K562 (cell line): ENCODE data around the gene ZNF689. TPM values are rescaled to one million over a fixed set of nuclear protein-coding genes. Genes with fewer than 3 reads are reported as not detected.

Experiments used
- ATF1 ChIP-seq, 2 experiments: fragments of 450-650 bp in 1 of 2; IDR thresholded peaks; 2 replicates each; pipeline ENCODE4 v1.6.1; 2016; ENCODE audit warnings: missing compliant biosample characterization in 1 of 2, missing genetic modification characterization in 1 of 2
- CBFA2T2 ChIP-seq: fragments of 450-650 bp; conservative IDR thresholded peaks from 2 replicates; pipeline ENCODE4 v1.6.1; 2017; ENCODE audit warnings: mild to moderate bottlenecking
- CGGBP1 ChIP-seq: fragments of 250-450 bp; sonication (Bioruptor Pico); IDR thresholded peaks from 2 replicates; pipeline ENCODE4 v1.9.0; 2021; ENCODE audit warnings: mild to moderate bottlenecking
- KDM2B ChIP-seq: fragments of 250-450 bp; sonication (Bioruptor Pico); IDR thresholded peaks from 2 replicates; pipeline ENCODE4 v1.8.0; 2021; ENCODE audit warnings: mild to moderate bottlenecking, moderate library complexity
- KLF1 ChIP-seq: fragments of 450-650 bp; IDR thresholded peaks from 2 replicates; pipeline ENCODE4 v1.6.1; 2016; ENCODE audit warnings: missing genetic modification characterization, missing compliant biosample characterization
- L3MBTL2 ChIP-seq: fragments of 450-650 bp; IDR thresholded peaks from 2 replicates; pipeline ENCODE4 v1.6.1; 2016; ENCODE audit warnings: mild to moderate bottlenecking, moderate library complexity
- LEF1 ChIP-seq: fragments of 450-650 bp; IDR thresholded peaks from 2 replicates; pipeline ENCODE4 v1.6.1; 2016; ENCODE audit warnings: mild to moderate bottlenecking
- polyA plus RNA-seq, 8 experiments: library from polyadenylated mRNA; depleted of rRNA in 4 of 8; stranded (reverse) in 5 of 8; unstranded in 3 of 8; fragments of >200 nt; fragmentation: Nextera tagmentation in 2 of 8; fragmentation: Illumina TruSeq in 1 of 8; extraction: Ambion mirVana in 2 of 8; extraction: Trizol in 1 of 8; gene quantifications; 2 replicates each; pipeline versions ENCODE4 v1.2.1 to v1.2.3, GENCODE V29; 2011 to 2014; ENCODE audit warnings: inconsistent platforms in 1 of 8, missing spikeins in 1 of 8
- total RNA-seq, 7 experiments: library from RNA; depleted of rRNA in 6 of 7; stranded (reverse); fragments of >200 nt in 6 of 7; fragmentation: Illumina TruSeq in 2 of 7; extraction: Trizol in 2 of 7; gene quantifications; 2 replicates each; pipeline versions ENCODE4 v1.2.1 to v1.2.3, GENCODE V29; 2011 to 2021; ENCODE audit warnings: low replicate concordance in 1 of 7
- TF ChIP-seq, protein P1 (sequence below): fragments of 450-650 bp; formaldehyde crosslinking; IDR thresholded peaks from 2 replicates; pipeline ENCODE4 v1.4.0; 2022; ENCODE audit warnings: missing genetic modification characterization
- TF ChIP-seq, protein P2 (sequence below), 2 experiments: fragments of 450-650 bp; IDR thresholded peaks; 2 replicates each; pipeline ENCODE4 v1.6.1; 2016
- TF ChIP-seq, protein P3 (sequence below), 2 experiments: fragments of 200-800 bp in 1 of 2; sonication (Bioruptor generic) in 1 of 2; sonication (generic) in 1 of 2; formaldehyde crosslinking in 1 of 2; IDR thresholded peaks in 1 of 2; conservative IDR thresholded peaks in 1 of 2; 2 replicates each; pipeline versions ENCODE4 v1.5.0 to v1.6.1; 2016 to 2020; ENCODE audit warnings: missing compliant biosample characterization in 1 of 2, missing genetic modification characterization in 1 of 2, missing genetic modification reagents in 1 of 2
- TF ChIP-seq, protein P4 (sequence below), 2 experiments: fragments of 450-650 bp; IDR thresholded peaks; 2 replicates each; pipeline ENCODE4 v1.6.1; 2016; ENCODE audit warnings: mild to moderate bottlenecking in 2 of 2, borderline replicate concordance in 1 of 2, low read depth in 1 of 2, moderate library complexity in 1 of 2

The ZNF689 gene
- total and polyA plus RNA-seq, 9 of the 15 experiments (the other 6 are each of a cell fraction or from before 2014, with no cell fraction given) = 5.4 to 15.4 (median 10.8) TPM

DNA sequence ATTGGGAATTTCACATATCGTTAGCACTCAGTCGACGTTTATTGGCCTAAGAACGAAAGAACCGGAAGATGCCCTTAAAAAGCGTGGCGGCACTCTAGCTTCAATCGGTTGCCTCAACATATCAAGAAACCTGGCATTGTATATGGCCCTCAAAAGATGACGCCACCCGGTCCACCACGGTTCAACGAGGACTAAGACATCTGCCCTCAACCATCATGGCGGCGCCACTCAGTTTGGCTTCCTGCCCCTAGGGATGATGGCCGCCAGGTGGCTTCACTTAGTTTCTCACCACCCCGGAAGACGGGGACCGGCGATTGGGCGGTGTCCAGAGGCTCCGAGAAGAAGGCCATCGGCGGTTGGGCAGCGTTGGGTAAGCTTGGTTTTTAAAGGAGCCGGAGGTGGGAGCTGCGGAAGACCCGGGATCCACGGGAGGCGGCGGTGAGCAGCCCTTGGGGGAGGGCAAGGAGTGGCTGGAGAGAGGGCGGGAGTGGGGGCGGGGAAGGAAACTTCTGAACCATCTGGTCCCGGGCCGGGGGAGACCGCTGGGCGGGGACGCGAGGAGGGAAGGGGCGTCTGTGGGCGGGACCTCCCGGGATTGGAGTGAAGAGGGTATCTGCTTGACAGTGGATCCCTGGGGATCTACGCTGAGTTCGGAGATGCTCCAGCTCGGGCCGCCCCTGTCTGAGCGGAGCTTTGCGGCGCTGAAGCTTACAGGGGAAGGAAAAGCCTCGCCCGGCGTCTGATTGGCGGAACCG lies 40.4 kb upstream of the ZNF689 start, which contains the start of gene PRR14 (continued):
- no peak for TF ChIP-seq ATF1 (CRISPR knock-in tag; IDR thresholded peaks at IDR 0.05)
- TF ChIP-seq ATF1 (tag; IDR thresholded peaks at IDR 0.05) = peak; percentile 94
- TF ChIP-seq, protein P1, sequence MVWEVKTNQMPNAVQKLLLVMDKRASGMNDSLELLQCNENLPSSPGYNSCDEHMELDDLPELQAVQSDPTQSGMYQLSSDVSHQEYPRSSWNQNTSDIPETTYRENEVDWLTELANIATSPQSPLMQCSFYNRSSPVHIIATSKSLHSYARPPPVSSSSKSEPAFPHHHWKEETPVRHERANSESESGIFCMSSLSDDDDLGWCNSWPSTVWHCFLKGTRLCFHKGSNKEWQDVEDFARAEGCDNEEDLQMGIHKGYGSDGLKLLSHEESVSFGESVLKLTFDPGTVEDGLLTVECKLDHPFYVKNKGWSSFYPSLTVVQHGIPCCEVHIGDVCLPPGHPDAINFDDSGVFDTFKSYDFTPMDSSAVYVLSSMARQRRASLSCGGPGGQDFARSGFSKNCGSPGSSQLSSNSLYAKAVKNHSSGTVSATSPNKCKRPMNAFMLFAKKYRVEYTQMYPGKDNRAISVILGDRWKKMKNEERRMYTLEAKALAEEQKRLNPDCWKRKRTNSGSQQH (CRISPR knock-in tag) = no peak
- TF ChIP-seq, protein P2, sequence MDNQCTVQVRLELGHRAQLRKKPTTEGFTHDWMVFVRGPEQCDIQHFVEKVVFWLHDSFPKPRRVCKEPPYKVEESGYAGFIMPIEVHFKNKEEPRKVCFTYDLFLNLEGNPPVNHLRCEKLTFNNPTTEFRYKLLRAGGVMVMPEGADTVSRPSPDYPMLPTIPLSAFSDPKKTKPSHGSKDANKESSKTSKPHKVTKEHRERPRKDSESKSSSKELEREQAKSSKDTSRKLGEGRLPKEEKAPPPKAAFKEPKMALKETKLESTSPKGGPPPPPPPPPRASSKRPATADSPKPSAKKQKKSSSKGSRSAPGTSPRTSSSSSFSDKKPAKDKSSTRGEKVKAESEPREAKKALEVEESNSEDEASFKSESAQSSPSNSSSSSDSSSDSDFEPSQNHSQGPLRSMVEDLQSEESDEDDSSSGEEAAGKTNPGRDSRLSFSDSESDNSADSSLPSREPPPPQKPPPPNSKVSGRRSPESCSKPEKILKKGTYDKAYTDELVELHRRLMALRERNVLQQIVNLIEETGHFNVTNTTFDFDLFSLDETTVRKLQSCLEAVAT (IDR thresholded peaks at IDR 0.05) = peak in 1 of 2 experiments; percentile 92; a peak in 2 of 4 replicates
- TF ChIP-seq LEF1 = peak; percentile 42; the same call in 1 of the 2 replicates
- peak; percentile 82 for TF ChIP-seq L3MBTL2
- peak; percentile 4; the same call in 1 of the 2 replicates for TF ChIP-seq KLF1 (tag)
- TF ChIP-seq CBFA2T2 = no peak
- no peak for TF ChIP-seq KDM2B (CRISPR knock-in tag)
- TF ChIP-seq CGGBP1 = no peak
- TF ChIP-seq, protein P3, sequence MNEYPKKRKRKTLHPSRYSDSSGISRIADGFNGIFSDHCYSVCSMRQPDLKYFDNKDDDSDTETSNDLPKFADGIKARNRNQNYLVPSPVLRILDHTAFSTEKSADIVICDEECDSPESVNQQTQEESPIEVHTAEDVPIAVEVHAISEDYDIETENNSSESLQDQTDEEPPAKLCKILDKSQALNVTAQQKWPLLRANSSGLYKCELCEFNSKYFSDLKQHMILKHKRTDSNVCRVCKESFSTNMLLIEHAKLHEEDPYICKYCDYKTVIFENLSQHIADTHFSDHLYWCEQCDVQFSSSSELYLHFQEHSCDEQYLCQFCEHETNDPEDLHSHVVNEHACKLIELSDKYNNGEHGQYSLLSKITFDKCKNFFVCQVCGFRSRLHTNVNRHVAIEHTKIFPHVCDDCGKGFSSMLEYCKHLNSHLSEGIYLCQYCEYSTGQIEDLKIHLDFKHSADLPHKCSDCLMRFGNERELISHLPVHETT (CRISPR knock-in tag; conservative IDR thresholded peaks at IDR 0.05 in 1 of 2, IDR thresholded peaks at IDR 0.05 in 1 of 2) = peak in 1 of 2 experiments; percentile 94; a peak in 2 of 4 replicates
- TF ChIP-seq, protein P4, sequence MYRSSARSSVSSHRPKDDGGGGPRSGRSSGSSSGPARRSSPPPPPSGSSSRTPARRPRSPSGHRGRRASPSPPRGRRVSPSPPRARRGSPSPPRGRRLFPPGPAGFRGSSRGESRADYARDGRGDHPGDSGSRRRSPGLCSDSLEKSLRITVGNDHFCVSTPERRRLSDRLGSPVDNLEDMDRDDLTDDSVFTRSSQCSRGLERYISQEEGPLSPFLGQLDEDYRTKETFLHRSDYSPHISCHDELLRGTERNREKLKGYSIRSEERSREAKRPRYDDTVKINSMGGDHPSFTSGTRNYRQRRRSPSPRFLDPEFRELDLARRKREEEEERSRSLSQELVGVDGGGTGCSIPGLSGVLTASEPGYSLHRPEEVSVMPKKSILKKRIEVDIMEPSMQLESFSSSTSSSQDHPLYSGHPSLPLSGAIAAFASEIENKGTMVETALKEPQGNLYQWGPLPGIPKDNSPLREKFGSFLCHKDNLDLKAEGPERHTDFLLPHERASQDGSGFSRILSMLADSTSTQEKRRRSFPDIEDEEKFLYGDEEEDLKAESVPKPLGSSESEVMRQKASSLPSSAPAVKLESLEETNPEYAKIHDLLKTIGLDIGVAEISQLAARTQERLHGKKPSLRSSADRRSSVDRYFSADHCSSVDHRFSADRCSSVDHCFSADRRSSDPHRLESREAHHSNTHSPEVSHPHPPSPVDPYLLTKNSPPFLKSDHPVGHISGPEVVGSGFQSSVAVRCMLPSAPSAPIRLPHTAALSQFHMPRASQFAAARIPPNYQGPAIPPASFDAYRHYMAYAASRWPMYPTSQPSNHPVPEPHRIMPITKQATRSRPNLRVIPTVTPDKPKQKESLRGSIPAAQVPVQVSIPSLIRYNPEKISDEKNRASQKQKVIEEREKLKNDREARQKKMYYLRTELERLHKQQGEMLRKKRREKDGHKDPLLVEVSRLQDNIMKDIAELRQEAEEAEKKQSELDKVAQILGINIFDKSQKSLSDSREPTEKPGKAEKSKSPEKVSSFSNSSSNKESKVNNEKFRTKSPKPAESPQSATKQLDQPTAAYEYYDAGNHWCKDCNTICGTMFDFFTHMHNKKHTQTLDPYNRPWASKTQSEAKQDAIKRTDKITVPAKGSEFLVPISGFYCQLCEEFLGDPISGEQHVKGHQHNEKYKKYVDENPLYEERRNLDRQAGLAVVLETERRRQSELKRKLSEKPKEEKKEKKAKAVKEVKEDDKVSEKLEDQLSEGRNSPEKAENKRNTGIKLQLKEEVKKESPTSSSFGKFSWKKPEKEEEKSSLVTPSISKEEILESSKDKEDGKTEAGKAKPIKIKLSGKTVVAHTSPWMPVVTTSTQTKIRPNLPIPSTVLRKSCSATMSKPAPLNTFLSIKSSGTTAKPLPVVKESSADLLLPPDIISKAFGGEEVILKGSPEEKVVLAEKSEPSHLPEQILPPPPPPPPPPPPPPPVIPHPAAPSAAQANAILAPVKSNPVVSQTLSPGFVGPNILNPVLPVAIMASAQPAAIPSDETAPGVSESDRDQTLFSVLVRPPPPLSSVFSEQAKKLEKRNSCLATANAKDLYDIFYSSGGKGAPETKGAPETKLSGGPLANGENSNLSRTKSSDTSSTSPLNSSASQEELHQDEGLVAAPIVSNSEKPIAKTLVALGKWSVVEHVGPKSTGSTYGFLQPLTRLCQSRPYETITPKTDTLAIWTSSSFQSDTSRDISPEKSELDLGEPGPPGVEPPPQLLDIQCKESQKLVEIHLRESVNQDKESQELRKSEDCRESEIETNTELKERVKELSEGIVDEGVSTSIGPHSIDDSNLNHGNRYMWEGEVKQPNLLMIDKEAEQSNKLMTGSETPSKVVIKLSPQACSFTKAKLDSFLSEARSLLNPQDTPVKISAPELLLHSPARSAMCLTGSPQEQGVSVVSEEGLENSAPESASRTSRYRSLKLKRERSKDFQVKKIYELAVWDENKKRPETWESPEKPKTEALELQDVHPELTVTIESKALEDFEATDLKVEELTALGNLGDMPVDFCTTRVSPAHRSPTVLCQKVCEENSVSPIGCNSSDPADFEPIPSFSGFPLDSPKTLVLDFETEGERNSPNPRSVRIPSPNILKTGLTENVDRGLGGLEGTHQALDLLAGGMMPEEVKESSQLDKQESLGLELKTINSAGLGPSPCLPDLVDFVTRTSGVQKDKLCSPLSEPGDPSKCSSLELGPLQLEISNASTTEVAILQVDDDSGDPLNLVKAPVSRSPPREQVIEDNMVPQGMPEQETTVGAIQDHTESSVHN (IDR thresholded peaks at IDR 0.05; ENCODE audit: borderline replicate concordance in 1 of 2, low read depth in 1 of 2) = no peak
